H1 (cell line): ENCODE measurements around the gene FXR2. TPM values are rescaled to one million over a fixed set of nuclear protein-coding genes. Genes with fewer than 3 reads are reported as not detected.

Experiments
- CTCF ChIA-PET: fragments of 300-600 bp; sonication (Branson Sonifier 250); formaldehyde crosslinking; loops from one replicate; lab custom pipeline; 2021; ENCODE audit not compliant: partially characterized antibody; lab: Charles Lee
- POLR2A ChIA-PET: fragments of 300-600 bp; sonication (Branson Sonifier 250); formaldehyde crosslinking; loops from one replicate; lab custom pipeline; 2021; ENCODE audit warnings: inconsistent platforms; ENCODE audit not compliant: partially characterized antibody; lab: Charles Lee
- DNase-seq, 2 experiments: peaks; one replicate each; pipeline versions ENCODE4 v3.0.0 to v3.0.0-alpha.2; 2010 to 2022; ENCODE audit warnings: low spot score in 2 of 2, low read depth in 1 of 2, mixed read lengths in 1 of 2
- FAIRE-seq: peaks from 2 replicates; lab custom pipeline; 2011; peaks lifted over from hg19 to GRCh38; lab: Jason Lieb, UNC
- H2AFZ ChIP-seq: 2 replicates; pipeline ENCODE4 v1.8.1; 2012; ENCODE audit warnings: low read length, inconsistent platforms
- H2AK5ac ChIP-seq: 2 replicates; pipeline ENCODE4 v1.6.1; 2013; ENCODE audit warnings: low read depth, low read length
- H2BK120ac ChIP-seq: replicated peaks from 2 replicates; pipeline ENCODE3; 2013; ENCODE audit warnings: low read depth, low read length, inconsistent platforms
- H2BK12ac ChIP-seq: 2 replicates; pipeline ENCODE4 v1.6.1; 2013; ENCODE audit warnings: low read depth, low read length
- H2BK15ac ChIP-seq: 2 replicates; pipeline ENCODE4 v1.6.1; 2013; ENCODE audit warnings: low read length
- H2BK20ac ChIP-seq: 2 replicates; pipeline ENCODE4 v1.6.1; 2013; ENCODE audit warnings: low read length
- H2BK5ac ChIP-seq: 2 replicates; pipeline ENCODE4 v1.6.1; 2013; ENCODE audit warnings: low read depth, low read length
- H3K14ac ChIP-seq: 2 replicates; pipeline ENCODE4 v1.6.1; 2013; ENCODE audit warnings: inconsistent platforms; ENCODE audit not compliant: insufficient read length
- H3K18ac ChIP-seq: 2 replicates; pipeline ENCODE4 v1.6.1; 2013; ENCODE audit warnings: low read length; ENCODE audit errors: extremely low read depth
- H3K23ac ChIP-seq: 2 replicates; pipeline ENCODE4 v1.6.1; 2013; ENCODE audit warnings: inconsistent platforms; ENCODE audit not compliant: insufficient read length
- H3K23me2 ChIP-seq: 2 replicates; pipeline ENCODE4 v1.6.1; 2013; ENCODE audit warnings: low read depth, low read length
- H3K27ac ChIP-seq: 2 replicates; pipeline ENCODE4 v1.6.1; 2011; ENCODE audit warnings: low read depth, low read length, inconsistent platforms
- H3K27me3 ChIP-seq, 4 experiments: replicated peaks in 1 of 4; 1 replicate in 1 of 4; 2 replicates in 3 of 4; pipeline versions ENCODE4 v1.6.1 to v1.8.1; 2011 to 2013; ENCODE audit warnings: low read length in 3 of 4, mild to moderate bottlenecking in 3 of 4, inconsistent platforms in 2 of 4, mixed read lengths in 2 of 4, moderate library complexity in 1 of 4; ENCODE audit not compliant: control insufficient read depth in 3 of 4, insufficient read depth in 3 of 4; ENCODE audit errors: extremely low read depth in 1 of 4
- H3K36me3 ChIP-seq, 4 experiments: 2 replicates each; pipeline versions ENCODE4 v1.6.1 to v1.8.1; 2011 to 2013; ENCODE audit warnings: mild to moderate bottlenecking in 4 of 4, low read length in 3 of 4, moderate library complexity in 2 of 4, control low read depth in 1 of 4, inconsistent platforms in 1 of 4; ENCODE audit not compliant: insufficient read depth in 4 of 4, control insufficient read depth in 2 of 4
- H3K4ac ChIP-seq: replicated peaks from 2 replicates; pipeline ENCODE3; 2013; ENCODE audit warnings: low read length, low read depth, mixed read lengths, inconsistent platforms; ENCODE audit not compliant: insufficient read length
- H3K4me1 ChIP-seq, 4 experiments: replicated peaks in 1 of 4; 1 replicate in 1 of 4; 2 replicates in 3 of 4; pipeline versions ENCODE4 v1.6.1 to v1.8.1; 2011 to 2013; ENCODE audit warnings: low read length in 3 of 4, inconsistent platforms in 2 of 4, mixed read lengths in 1 of 4; ENCODE audit not compliant: insufficient read depth in 4 of 4, control insufficient read depth in 3 of 4
- H3K4me2 ChIP-seq, 2 experiments: 2 replicates each; pipeline versions ENCODE4 v1.6.1 to v1.8.1; 2011 to 2013; ENCODE audit warnings: low read depth in 2 of 2, low read length in 2 of 2, control low read depth in 1 of 2, inconsistent platforms in 1 of 2, mild to moderate bottlenecking in 1 of 2; ENCODE audit not compliant: insufficient read depth in 1 of 2
- H3K4me3 ChIP-seq, 4 experiments: fragments of 200-600, 300-600 bp in 1 of 4; sonication (generic), shearing (Covaris generic), sonication (Bioruptor Twin) in 1 of 4; 2 replicates each; pipeline versions ENCODE4 v1.5.1 to v1.8.1; 2011 to 2016; ENCODE audit warnings: low read length in 4 of 4, low read depth in 3 of 4, control low read depth in 2 of 4, inconsistent platforms in 2 of 4, mild to moderate bottlenecking in 2 of 4, mixed read lengths in 1 of 4, moderate library complexity in 1 of 4; ENCODE audit not compliant: insufficient read depth in 2 of 4; ENCODE audit errors: extremely low read depth in 1 of 4
- H3K56ac ChIP-seq: replicated peaks from 2 replicates; pipeline ENCODE3; 2013; ENCODE audit warnings: low read depth, mild to moderate bottlenecking, mixed read lengths, low read length, inconsistent platforms; ENCODE audit not compliant: insufficient read length
- H3K79me1 ChIP-seq: 2 replicates; pipeline ENCODE4 v1.6.1; 2013; ENCODE audit warnings: low read depth, low read length, control low read depth
- H3K79me2 ChIP-seq, 2 experiments: 2 replicates each; pipeline versions ENCODE4 v1.6.1 to v1.8.1; 2012 to 2013; ENCODE audit warnings: low read length in 2 of 2, mild to moderate bottlenecking in 2 of 2, inconsistent platforms in 1 of 2; ENCODE audit not compliant: insufficient read depth in 2 of 2, control insufficient read depth in 1 of 2
- H3K9ac ChIP-seq, 4 experiments: replicated peaks in 1 of 4; 1 replicate in 1 of 4; 2 replicates in 3 of 4; pipeline versions ENCODE4 v1.6.1 to v1.8.1; 2011 to 2013; ENCODE audit warnings: low read depth in 3 of 4, low read length in 3 of 4, control low read depth in 2 of 4, mild to moderate bottlenecking in 2 of 4, moderate library complexity in 2 of 4, inconsistent platforms in 1 of 4; ENCODE audit errors: extremely low read depth in 1 of 4
- H3K9me3 ChIP-seq, 2 experiments: 2 replicates each; pipeline versions ENCODE4 v1.6.1 to v1.8.1; 2012 to 2013; ENCODE audit warnings: mild to moderate bottlenecking in 2 of 2, moderate library complexity in 2 of 2, control low read depth in 1 of 2, inconsistent platforms in 1 of 2, low read depth in 1 of 2, low read length in 1 of 2, mixed read lengths in 1 of 2; ENCODE audit not compliant: insufficient read depth in 2 of 2
- H4K20me1 ChIP-seq, 2 experiments: replicated peaks in 1 of 2; 2 replicates each; pipeline versions ENCODE3 to v1.8.1; 2011 to 2013; ENCODE audit warnings: inconsistent platforms in 2 of 2, low read length in 2 of 2, mild to moderate bottlenecking in 1 of 2; ENCODE audit not compliant: insufficient read depth in 2 of 2, control insufficient read depth in 1 of 2
- H4K5ac ChIP-seq: 2 replicates; pipeline ENCODE4 v1.6.1; 2013; ENCODE audit warnings: low read length, low read depth, mixed read lengths, inconsistent platforms; ENCODE audit not compliant: insufficient read length
- H4K8ac ChIP-seq: 2 replicates; pipeline ENCODE4 v1.8.0; 2013; ENCODE audit warnings: mild to moderate bottlenecking, moderate library complexity, low read length, inconsistent platforms; ENCODE audit not compliant: insufficient read depth; ENCODE audit errors: extremely low read depth
- H4K91ac ChIP-seq: replicated peaks from 2 replicates; pipeline ENCODE3; 2013; ENCODE audit warnings: low read length, mixed read lengths, inconsistent platforms; ENCODE audit not compliant: insufficient read length
- CEBPB ChIP-seq: IDR thresholded peaks from 2 replicates; pipeline ENCODE4 v1.6.1; 2012; ENCODE audit warnings: low read depth, low read length
- EP300 ChIP-seq, 2 experiments: IDR thresholded peaks; 1 replicate in 1 of 2; 2 replicates in 1 of 2; pipeline ENCODE4 v1.6.1; 2011 to 2012; ENCODE audit warnings: low read depth in 2 of 2, low read length in 2 of 2, mild to moderate bottlenecking in 2 of 2, borderline replicate concordance in 1 of 2, inconsistent platforms in 1 of 2, moderate library complexity in 1 of 2
- EZH2 ChIP-seq: fragments of 200-600 bp; sonication (generic); IDR thresholded peaks from 2 replicates; pipeline ENCODE4 v1.7.1; 2012; ENCODE audit warnings: low read depth, mild to moderate bottlenecking, moderate library complexity, low read length, inconsistent platforms; ENCODE audit not compliant: severe bottlenecking
- GABPA ChIP-seq: IDR thresholded peaks from 2 replicates; pipeline ENCODE4 v1.6.1; 2011; ENCODE audit warnings: mild to moderate bottlenecking, low read length, moderate library complexity, borderline replicate concordance; ENCODE audit not compliant: insufficient read depth
- JUND ChIP-seq: IDR thresholded peaks from 2 replicates; pipeline ENCODE4 v1.6.1; 2011; ENCODE audit warnings: mild to moderate bottlenecking, improper control_type of control experiment, low read length
- KDM4A ChIP-seq: IDR thresholded peaks from one replicate; pipeline ENCODE4 v1.7.1; 2012; ENCODE audit warnings: low read depth, mild to moderate bottlenecking, moderate library complexity, low read length, inconsistent platforms; ENCODE audit not compliant: severe bottlenecking
- NANOG ChIP-seq: IDR thresholded peaks from 2 replicates; pipeline ENCODE4 v1.6.1; 2011; ENCODE audit warnings: low read length, low read depth, mild to moderate bottlenecking, inconsistent platforms; ENCODE audit not compliant: insufficient read depth, poor library complexity, severe bottlenecking
- POU5F1 ChIP-seq: IDR thresholded peaks from 2 replicates; pipeline ENCODE4 v1.6.1; 2011; ENCODE audit warnings: low read depth, mild to moderate bottlenecking, low read length, moderate library complexity
- RNF2 ChIP-seq: fragments of 200-900, 300-1000 bp; sonication (generic); IDR thresholded peaks from 2 replicates; pipeline ENCODE4 v1.7.1; 2016; ENCODE audit warnings: borderline replicate concordance, low read depth, mild to moderate bottlenecking, antibody characterized with exemption, low read length; ENCODE audit not compliant: poor library complexity, severe bottlenecking; ENCODE audit errors: missing control alignments
- SIRT6 ChIP-seq: IDR thresholded peaks from one replicate; pipeline ENCODE4 v1.7.1; 2012; ENCODE audit warnings: low read length, inconsistent platforms
- SP4 ChIP-seq: IDR thresholded peaks from 2 replicates; pipeline ENCODE4 v1.6.1; 2012; ENCODE audit warnings: low read length, inconsistent platforms
- SRF ChIP-seq: IDR thresholded peaks from 2 replicates; pipeline ENCODE4 v1.6.1; 2011; ENCODE audit warnings: mild to moderate bottlenecking, low read depth, low read length, moderate library complexity
- TBP ChIP-seq: IDR thresholded peaks from 2 replicates; pipeline ENCODE4 v1.6.1; 2011; ENCODE audit warnings: low read depth, low read length, improper control_type of control experiment
- WGBS, 2 experiments: shearing (Covaris generic) in 1 of 2; methylation state at CpG; one replicate each; pipeline versions ENCODE4 v1.1.6 to v1.1.7; 2013 to 2015; ENCODE audit warnings: low lambda C conversion rate in 2 of 2, mixed read lengths in 2 of 2, inconsistent platforms in 1 of 2, low coverage in 1 of 2, missing lambda C conversion rate in 1 of 2; ENCODE audit not compliant: insufficient replicate concordance in 2 of 2, insufficient coverage in 1 of 2, insufficient read length in 1 of 2; ENCODE audit errors: extremely low coverage in 1 of 2, missing lambda C conversion rate in 1 of 2; 5-methylcytosine and 5-hydroxymethylcytosine counted together
- polyA plus RNA-seq, 7 experiments: library from polyadenylated mRNA; depleted of rRNA in 3 of 7; stranded (reverse) in 5 of 7; unstranded in 2 of 7; fragments of >200 nt in 5 of 7; fragments of 200-250 nt in 2 of 7; gene quantifications; 1 replicate in 5 of 7; 2 replicates in 1 of 7; 4 replicates in 1 of 7; pipeline versions ENCODE4 v1.2.1 to v1.2.3, GENCODE V29; 2011 to 2013; ENCODE audit warnings: missing spikeins in 2 of 7, mixed read lengths in 2 of 7
- total RNA-seq: library from RNA; stranded (reverse); fragmentation: NEBNext Ultra II Directional; extraction: Animal tissue kit (Norgen Biotek cat#: 25700); gene quantifications from 2 replicates; pipeline ENCODE4 v1.2.1, GENCODE V29; 2021
- TF ChIP-seq, protein P1 (sequence below): IDR thresholded peaks from 2 replicates; pipeline ENCODE4 v1.6.1; 2012; ENCODE audit warnings: inconsistent platforms

The FXR2 gene
- total and polyA plus RNA-seq, 2 of the 8 experiments (the other 6 are each of a cell fraction or from before 2014, with no cell fraction given) = 26.2 to 44.0 TPM

DNA sequence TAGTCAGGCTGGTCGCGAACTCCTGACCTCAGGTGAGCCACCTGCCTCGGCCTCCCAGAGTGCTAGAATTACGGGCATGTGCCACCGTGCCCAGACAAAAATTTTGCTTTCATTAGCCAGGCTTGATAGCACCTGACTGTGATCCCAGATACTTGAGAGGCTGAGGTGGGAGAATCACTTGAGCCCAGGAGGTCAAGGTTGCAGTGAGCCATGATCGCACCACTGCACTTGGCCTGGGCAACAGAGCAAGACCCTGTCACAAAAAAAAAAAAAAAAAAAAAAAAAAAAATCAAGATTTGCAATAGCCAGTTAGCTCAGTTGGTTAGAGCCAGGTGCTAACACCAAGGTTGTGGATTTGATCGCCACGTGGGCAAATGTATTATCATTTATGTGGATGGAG, 6.1 kb upstream of the FXR2 start:
- DNase-seq = no peak
- POLR2A ChIA-PET = interaction anchor here (0.9 to 79.4 kb wide), 3 partner anchors 17 to 46 kb away, joined by 3 to 2272 read pairs (median 3); partner anchors contain the start of genes ATP1B2, CD68, TP53 and WRAP53
- H3K4me3 ChIP-seq = no peak overlapping the region
- TF ChIP-seq POU5F1 = no peak
- no peak for TF ChIP-seq SIRT6
- no peak for TF ChIP-seq EP300 (IDR thresholded peaks at IDR 0.05; ENCODE audit: borderline replicate concordance in 1 of 2, low read depth in 2 of 2, low read length in 2 of 2)
- TF ChIP-seq NANOG = no peak
- TF ChIP-seq SRF = no peak
- TF ChIP-seq, protein P1, sequence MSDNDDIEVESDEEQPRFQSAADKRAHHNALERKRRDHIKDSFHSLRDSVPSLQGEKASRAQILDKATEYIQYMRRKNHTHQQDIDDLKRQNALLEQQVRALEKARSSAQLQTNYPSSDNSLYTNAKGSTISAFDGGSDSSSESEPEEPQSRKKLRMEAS = no peak
- no peak for TF ChIP-seq RNF2
- no peak for TF ChIP-seq EZH2
- no peak for TF ChIP-seq GABPA
- TF ChIP-seq TBP = no peak
- no peak for TF ChIP-seq JUND
- no peak for TF ChIP-seq CEBPB
- TF ChIP-seq SP4 = no peak
- no peak for TF ChIP-seq KDM4A

More for the DNA sequence above, 6.1 kb upstream of the FXR2 start:
- CTCF ChIA-PET = interaction anchor here (0.6 to 13.4 kb wide), 3 partner anchors 12 to 473 kb away, joined by 3 to 92 read pairs (median 3); partner anchors contain the start of genes SHBG and WRAP53
- Histone ChIP-seq H3K4me2 (no peak overlapping the region), H3K9ac (no peak overlapping the region), H4K20me1 (no peaks in the 10 kb centered on the region), H2BK12ac (no peak overlapping the region), H4K91ac (no peak overlapping the region), H3K27ac (no peak overlapping the region), H3K56ac (no peak overlapping the region), H3K14ac (no peak overlapping the region), H2AFZ (no peak overlapping the region), H3K4me1 (no peaks in the 10 kb centered on the region), H2BK5ac (no peak overlapping the region), H3K79me1 (no peaks in the 10 kb centered on the region), H3K4ac (no peak overlapping the region), H3K23me2 (no peaks in the 10 kb centered on the region), H2BK120ac (no peak overlapping the region), H3K9me3 (no peaks in the 10 kb centered on the region), H3K23ac (no peak overlapping the region), H2AK5ac (no peak overlapping the region), H2BK15ac (no peak overlapping the region), H3K27me3 (no peaks in the 10 kb centered on the region), H4K5ac (no peak overlapping the region), H3K18ac (no peak overlapping the region), H3K36me3 (peaks cover 0 to 1% (median 0%) of the 10 kb centered on the region in 4 experiments; a peak in 1 of 8 replicates), H3K79me2 (no peaks in the 10 kb centered on the region), H4K8ac (no peak overlapping the region), H2BK20ac (no peak overlapping the region)
- no peak for FAIRE-seq
- 89% methylated on average over 8 of the region's 8 CpGs; no CpG with 5 or more reads in 1 of the 2 experiments for WGBS, 2 experiments
